Osteoblast (primary cell): ENCODE data around the gene CD276. TPM values are rescaled to one million over a fixed set of nuclear protein-coding genes. Genes with fewer than 3 reads are reported as not detected.

Source experiments
- DNase-seq: peaks from one replicate; pipeline ENCODE4 v3.0.0; 2011; ENCODE audit warnings: low spot score, mixed read lengths; ENCODE audit not compliant: insufficient read length; ENCODE audit errors: missing footprints
- H2AFZ ChIP-seq: 2 replicates; pipeline ENCODE4 v1.6.0; 2011; ENCODE audit warnings: mild to moderate bottlenecking, low read length
- H3K27ac ChIP-seq: 2 replicates; pipeline ENCODE4 v1.5.1; 2011; ENCODE audit warnings: mild to moderate bottlenecking, low read depth, low read length, moderate library complexity
- H3K27me3 ChIP-seq: 2 replicates; pipeline ENCODE4 v1.6.0; 2012; ENCODE audit warnings: mild to moderate bottlenecking, control low read depth, inconsistent platforms, low read length, moderate library complexity; ENCODE audit not compliant: insufficient read depth
- H3K36me3 ChIP-seq: 2 replicates; pipeline ENCODE4 v1.5.1; 2011; ENCODE audit warnings: mild to moderate bottlenecking, low read length, control low read depth, moderate library complexity; ENCODE audit not compliant: insufficient read depth
- H3K4me1 ChIP-seq: 2 replicates; pipeline ENCODE4 v1.5.1; 2011; ENCODE audit warnings: mild to moderate bottlenecking, low read length, control low read depth, moderate library complexity; ENCODE audit not compliant: insufficient read depth
- H3K4me2 ChIP-seq: 2 replicates; pipeline ENCODE4 v1.6.0; 2011; ENCODE audit warnings: mild to moderate bottlenecking, low read length; ENCODE audit not compliant: insufficient read depth
- H3K4me3 ChIP-seq: fragments of 200-600 bp; sonication (generic); 3 replicates; pipeline ENCODE4 v1.5.1; 2012; ENCODE audit warnings: mild to moderate bottlenecking, low read length, inconsistent platforms; ENCODE audit not compliant: insufficient read depth
- H3K79me2 ChIP-seq: 2 replicates; pipeline ENCODE4 v1.6.0; 2012; ENCODE audit warnings: mild to moderate bottlenecking, low read length, control low read depth, inconsistent platforms; ENCODE audit not compliant: insufficient read depth
- H3K9me3 ChIP-seq: 2 replicates; pipeline ENCODE4 v1.5.1; 2011; ENCODE audit warnings: low read depth, low read length, control low read depth
- H4K20me1 ChIP-seq: 2 replicates; pipeline ENCODE4 v1.6.0; 2012; ENCODE audit warnings: mild to moderate bottlenecking, low read length, control low read depth; ENCODE audit not compliant: insufficient read depth
- CTCF ChIP-seq: IDR thresholded peaks from 2 replicates; pipeline ENCODE4 v1.5.1; 2011; ENCODE audit warnings: mild to moderate bottlenecking, low read depth, low read length, moderate library complexity; ENCODE audit errors: extremely low read depth
- total RNA-seq: library from RNA; depleted of rRNA; stranded (reverse); fragments of >200 nt; gene quantifications from 2 replicates; pipeline ENCODE4 v1.2.3, GENCODE V29; 2012

Gene CD276
- total RNA-seq, 1 donor, result 154 TPM

GRCh38 chr15:73704869-73705645, 20.9 kb downstream of the CD276 start:
- peak; percentile 82 for TF ChIP-seq CTCF

GRCh38 chr15:73708691-73709090, 24.5 kb downstream of the CD276 start:
- no peak overlapping the region for H3K4me2 ChIP-seq
- H3K4me3 ChIP-seq, result no peak overlapping the region
- no peak overlapping the region for H2AFZ ChIP-seq
- no peak for TF ChIP-seq CTCF
- peaks cover 72% of the 10 kb centered on the region for H3K36me3 ChIP-seq
- no peaks in the 10 kb centered on the region for H3K9me3 ChIP-seq
- no peak overlapping the region for H3K27ac ChIP-seq
- H3K27me3 ChIP-seq, result no peaks in the 10 kb centered on the region
- H3K79me2 ChIP-seq, result peaks cover 45% of the 10 kb centered on the region
- peaks cover 44% of the 10 kb centered on the region for H4K20me1 ChIP-seq
- no peak for DNase-seq
- H3K4me1 ChIP-seq, result no peaks in the 10 kb centered on the region

More at GRCh38 chr15:73704869-73705645, 20.9 kb downstream of the CD276 start:
- DNase-seq, result peak; percentile 88
- Histone ChIP-seq H3K27me3 (no peaks in the 10 kb centered on the region), H3K4me3 (no peak overlapping the region), H2AFZ (no peak overlapping the region), H3K9me3 (no peaks in the 10 kb centered on the region), H3K27ac (no peak overlapping the region), H3K36me3 (peaks cover 54% of the 10 kb centered on the region), H3K79me2 (peaks cover 79% of the 10 kb centered on the region), H3K4me2 (no peak overlapping the region), H3K4me1 (no peaks in the 10 kb centered on the region), H4K20me1 (peaks cover 62% of the 10 kb centered on the region)

- no peak overlapping the region for H3K4me3 ChIP-seq
- peaks cover 43% of the 10 kb centered on the region for H4K20me1 ChIP-seq
- H3K79me2 ChIP-seq, result peaks cover 42% of the 10 kb centered on the region
- no peaks in the 10 kb centered on the region for H3K4me1 ChIP-seq
- no peak overlapping the region for H3K27ac ChIP-seq
- no peak for DNase-seq
- no peak for TF ChIP-seq CTCF
- H3K9me3 ChIP-seq, result no peaks in the 10 kb centered on the region
- peaks cover 75% of the 10 kb centered on the region for H3K36me3 ChIP-seq
- no peaks in the 10 kb centered on the region for H3K27me3 ChIP-seq
- H3K4me2 ChIP-seq, result no peak overlapping the region
- no peak overlapping the region for H2AFZ ChIP-seq
These were observed 25.1 kb downstream of the CD276 start for GRCh38 chr15:73709241-73709640.

DNA sequence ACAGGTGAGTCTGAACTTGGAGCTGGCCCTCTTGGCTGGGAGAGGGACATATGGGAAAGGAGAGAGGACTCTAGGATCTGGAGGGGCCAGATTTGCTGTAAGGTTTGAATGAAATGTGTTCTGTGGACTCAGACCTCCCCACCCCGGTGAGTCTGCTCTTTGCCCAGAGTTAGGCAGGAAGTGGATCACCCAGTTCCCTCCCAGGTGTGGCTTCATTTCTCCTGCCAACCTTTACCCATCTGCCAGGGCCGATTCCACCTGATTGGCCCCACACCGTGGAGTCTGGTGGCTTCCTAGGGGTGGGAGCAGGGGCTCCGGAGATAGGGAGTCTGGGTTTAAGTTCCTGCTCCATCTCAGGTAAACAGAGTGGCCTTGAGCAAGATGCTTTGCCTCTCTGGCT, 25.5 kb downstream of the CD276 start:
- Histone ChIP-seq H2AFZ (no peak overlapping the region), H3K9me3 (no peaks in the 10 kb centered on the region), H3K27me3 (no peaks in the 10 kb centered on the region), H3K36me3 (peaks cover 75% of the 10 kb centered on the region), H3K4me2 (no peak overlapping the region), H3K4me3 (no peak overlapping the region), H4K20me1 (peaks cover 39% of the 10 kb centered on the region), H3K4me1 (no peaks in the 10 kb centered on the region), H3K79me2 (peaks cover 38% of the 10 kb centered on the region), H3K27ac (no peak overlapping the region)
- TF ChIP-seq CTCF, result no peak
- no peak for DNase-seq
